Chondrocyte (in vitro differentiated cells): Measurements from ENCODE around the gene ASPN. TPM values are rescaled to one million over a fixed set of nuclear protein-coding genes. Genes with fewer than 3 reads are reported as not detected.
A peak's percentile ranks its signal among the peaks of the same experiment; 100 is the strongest.

Experiments used
- DNase-seq: peaks from one replicate; pipeline ENCODE4 v3.0.0; 2021; ENCODE audit warnings: mixed read lengths, low spot score
- H3K27ac Mint-ChIP-seq: one replicate; pipeline ENCODE4 v1.8.0; 2021; ENCODE audit warnings: mild to moderate bottlenecking, moderate library complexity, mixed read lengths; ENCODE audit not compliant: unreplicated experiment
- H3K27me3 Mint-ChIP-seq: 2 replicates; pipeline ENCODE4 v1.8.0; 2021; ENCODE audit warnings: low read depth, mixed read lengths
- H3K36me3 Mint-ChIP-seq: 2 replicates; pipeline ENCODE4 v1.8.0; 2021; ENCODE audit warnings: low read depth, mixed read lengths
- H3K4me1 Mint-ChIP-seq: 2 replicates; pipeline ENCODE4 v1.8.0; 2021; ENCODE audit warnings: low read depth, mild to moderate bottlenecking, mixed read lengths
- H3K4me3 Mint-ChIP-seq: one replicate; pipeline ENCODE4 v1.8.0; 2021; ENCODE audit warnings: mild to moderate bottlenecking, moderate library complexity, mixed read lengths; ENCODE audit not compliant: unreplicated experiment
- H3K9me3 Mint-ChIP-seq: 2 replicates; pipeline ENCODE4 v1.8.0; 2021; ENCODE audit warnings: low read depth, mixed read lengths
- total RNA-seq: library from RNA; stranded (reverse); gene quantifications from 3 replicates; pipeline ENCODE4 v1.2.1, GENCODE V29; 2021
- TF ChIP-seq, protein P1 (sequence below): fragments of 200-600 bp; sonication (generic); IDR thresholded peaks from 2 replicates; pipeline ENCODE4 v1.5.0; 2021; ENCODE audit warnings: antibody characterized with exemption, mild to moderate bottlenecking, moderate library complexity

The ASPN gene
- total RNA-seq, 1 donor from 2014 or later: 385 TPM

DNA sequence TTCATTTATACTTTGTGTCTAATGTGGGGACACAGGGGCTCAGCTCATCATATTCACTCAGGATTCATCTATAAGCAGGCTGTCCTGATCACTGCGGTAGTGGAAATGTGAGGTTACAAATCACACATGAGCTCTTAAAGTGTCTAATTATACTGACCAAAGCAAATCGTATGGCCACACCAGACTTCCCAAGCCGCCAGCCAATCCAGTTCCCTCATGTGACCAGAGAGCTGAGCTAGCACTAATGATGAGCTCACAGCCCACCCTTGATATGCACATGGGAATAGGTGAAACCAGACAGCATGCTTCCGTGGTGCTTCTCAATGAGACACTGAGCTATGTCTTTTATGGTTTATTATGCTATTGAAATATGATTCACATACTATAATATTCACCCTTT is 35.9 kb upstream of the ASPN start:
- no peak overlapping the region for H3K27ac Mint-ChIP-seq
- H3K4me3 Mint-ChIP-seq: no peak overlapping the region
- peaks cover 3% of the 10 kb centered on the region for H3K9me3 Mint-ChIP-seq
- peaks cover 16% of the 10 kb centered on the region for H3K36me3 Mint-ChIP-seq
- no peak for DNase-seq
- TF ChIP-seq, protein P1, sequence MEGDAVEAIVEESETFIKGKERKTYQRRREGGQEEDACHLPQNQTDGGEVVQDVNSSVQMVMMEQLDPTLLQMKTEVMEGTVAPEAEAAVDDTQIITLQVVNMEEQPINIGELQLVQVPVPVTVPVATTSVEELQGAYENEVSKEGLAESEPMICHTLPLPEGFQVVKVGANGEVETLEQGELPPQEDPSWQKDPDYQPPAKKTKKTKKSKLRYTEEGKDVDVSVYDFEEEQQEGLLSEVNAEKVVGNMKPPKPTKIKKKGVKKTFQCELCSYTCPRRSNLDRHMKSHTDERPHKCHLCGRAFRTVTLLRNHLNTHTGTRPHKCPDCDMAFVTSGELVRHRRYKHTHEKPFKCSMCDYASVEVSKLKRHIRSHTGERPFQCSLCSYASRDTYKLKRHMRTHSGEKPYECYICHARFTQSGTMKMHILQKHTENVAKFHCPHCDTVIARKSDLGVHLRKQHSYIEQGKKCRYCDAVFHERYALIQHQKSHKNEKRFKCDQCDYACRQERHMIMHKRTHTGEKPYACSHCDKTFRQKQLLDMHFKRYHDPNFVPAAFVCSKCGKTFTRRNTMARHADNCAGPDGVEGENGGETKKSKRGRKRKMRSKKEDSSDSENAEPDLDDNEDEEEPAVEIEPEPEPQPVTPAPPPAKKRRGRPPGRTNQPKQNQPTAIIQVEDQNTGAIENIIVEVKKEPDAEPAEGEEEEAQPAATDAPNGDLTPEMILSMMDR: no peak
- H3K27me3 Mint-ChIP-seq: no peaks in the 10 kb centered on the region
- peaks cover 21% of the 10 kb centered on the region for H3K4me1 Mint-ChIP-seq

GRCh38 chr9:92517046-92517445 is 34.7 kb upstream of the ASPN start:
- TF ChIP-seq, protein P1: no peak
- peaks cover 3% of the 10 kb centered on the region for H3K9me3 Mint-ChIP-seq
- H3K4me1 Mint-ChIP-seq: peaks cover 33% of the 10 kb centered on the region
- peaks cover 14% of the 10 kb centered on the region for H3K36me3 Mint-ChIP-seq
- no peak overlapping the region for H3K4me3 Mint-ChIP-seq
- no peak for DNase-seq
- H3K27ac Mint-ChIP-seq: peak overlapping the region; percentile 27
- H3K27me3 Mint-ChIP-seq: no peaks in the 10 kb centered on the region

DNA sequence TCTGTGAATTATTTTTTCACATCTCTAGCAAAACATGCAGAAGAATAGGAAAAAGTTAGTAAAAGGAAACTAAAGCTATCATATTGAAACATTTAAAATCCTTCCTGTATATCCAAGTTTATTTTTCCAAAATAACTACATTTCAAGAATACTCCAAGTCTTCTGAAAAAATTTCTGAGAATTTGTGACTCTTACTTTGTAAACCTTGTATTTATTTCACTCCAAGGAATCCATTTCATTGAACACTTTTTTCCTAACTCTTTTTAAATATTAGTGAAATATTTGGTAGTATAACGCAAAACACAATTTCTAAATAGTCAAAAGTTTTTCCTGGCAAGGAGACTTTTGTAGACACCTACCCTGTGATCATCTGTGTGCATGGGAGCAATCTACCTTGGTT is 34.2 kb upstream of the ASPN start:
- Mint-ChIP-seq H3K4me3 (no peak overlapping the region), H3K4me1 (peaks cover 38% of the 10 kb centered on the region), H3K9me3 (peaks cover 3% of the 10 kb centered on the region), H3K36me3 (peaks cover 14% of the 10 kb centered on the region), H3K27me3 (no peaks in the 10 kb centered on the region), H3K27ac (no peak overlapping the region)
- no peak for DNase-seq
- TF ChIP-seq, protein P1: no peak

GRCh38 chr9:92514635-92515034 is 32.3 kb upstream of the ASPN start:
- H3K27ac Mint-ChIP-seq: no peak overlapping the region
- TF ChIP-seq, protein P1: no peak
- H3K36me3 Mint-ChIP-seq: peaks cover 12% of the 10 kb centered on the region
- H3K9me3 Mint-ChIP-seq: peaks cover 1% of the 10 kb centered on the region
- no peak for DNase-seq
- H3K27me3 Mint-ChIP-seq: no peaks in the 10 kb centered on the region
- H3K4me3 Mint-ChIP-seq: no peak overlapping the region
- peaks cover 50% of the 10 kb centered on the region for H3K4me1 Mint-ChIP-seq

DNA sequence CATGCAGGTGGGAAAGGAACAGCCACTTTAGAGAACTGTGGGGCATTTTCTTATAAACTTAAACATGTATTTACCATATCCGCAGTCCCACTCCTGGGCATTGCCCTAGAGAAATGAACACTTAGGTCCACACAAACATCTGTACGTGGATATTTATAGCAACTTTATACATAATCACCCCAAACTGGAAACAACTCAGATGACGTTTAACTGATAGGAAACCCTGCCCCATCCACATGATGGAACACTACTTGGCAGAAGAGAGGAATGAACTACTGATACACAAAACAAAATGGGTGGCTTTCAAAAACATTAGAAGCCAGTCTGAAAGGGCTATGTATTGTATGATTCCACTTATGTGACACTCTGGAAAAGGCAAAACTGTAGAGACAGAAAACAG is 31.0 kb upstream of the ASPN start:
- Mint-ChIP-seq H3K27ac (peak overlapping the region; percentile 72), H3K27me3 (no peaks in the 10 kb centered on the region), H3K36me3 (peaks cover 7% of the 10 kb centered on the region), H3K4me3 (no peak overlapping the region), H3K4me1 (peaks cover 55% of the 10 kb centered on the region), H3K9me3 (no peaks in the 10 kb centered on the region)
- no peak for DNase-seq
- TF ChIP-seq, protein P1: no peak
